Mammary microvascular endothelial cell (primary cell): Measurements from ENCODE around the gene STATH. TPM values are rescaled to one million over a fixed set of nuclear protein-coding genes. Genes with fewer than 3 reads are reported as not detected.

Experiments
- total RNA-seq: library from RNA; depleted of rRNA; stranded (reverse); fragments of >200 nt; gene quantifications from 2 replicates; pipeline ENCODE4 v1.2.3, GENCODE V29; 2015

Gene STATH
- total RNA-seq, result not detected in 2 replicates

GRCh38 chr4:69995526-69996016, at the start of gene STATH:
Gene STATH, plus strand, starts transcription at chr4:69995966. Its CDS starts 2,472 bp downstream, at chr4:69998438.

GRCh38 chr4:69965628-69966027, 30.1 kb upstream of the STATH start, which contains the start of gene CSN2:
Gene CSN2, minus strand, starts transcription at chr4:69965728. Its CDS starts 4,733 bp downstream, at chr4:69960995.

DNA sequence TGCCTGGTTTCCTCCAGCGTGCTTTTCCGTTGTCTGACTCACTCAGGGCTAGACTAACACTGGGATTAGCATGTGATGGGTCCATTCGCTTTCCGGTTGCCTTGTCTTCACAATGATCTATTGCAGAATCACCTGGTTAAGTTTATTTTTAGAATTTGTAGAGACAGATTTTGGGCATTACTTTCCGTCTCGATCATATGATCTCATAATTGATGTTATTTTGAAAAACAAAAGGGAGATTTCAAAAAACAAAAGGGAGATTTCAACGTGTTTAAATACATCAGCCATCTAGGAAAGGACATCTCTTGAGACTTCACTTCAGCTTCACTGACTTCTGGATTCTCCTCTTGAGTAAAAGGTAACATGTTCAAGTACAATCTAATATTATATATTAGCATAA, 32.4 kb downstream of the STATH start, which contains the start of gene HTN3:
HTN3 (plus strand) TSS at position 301 of the 400 bp plus-strand sequence. CDS start 2,282 bp downstream, outside the sequence.

DNA sequence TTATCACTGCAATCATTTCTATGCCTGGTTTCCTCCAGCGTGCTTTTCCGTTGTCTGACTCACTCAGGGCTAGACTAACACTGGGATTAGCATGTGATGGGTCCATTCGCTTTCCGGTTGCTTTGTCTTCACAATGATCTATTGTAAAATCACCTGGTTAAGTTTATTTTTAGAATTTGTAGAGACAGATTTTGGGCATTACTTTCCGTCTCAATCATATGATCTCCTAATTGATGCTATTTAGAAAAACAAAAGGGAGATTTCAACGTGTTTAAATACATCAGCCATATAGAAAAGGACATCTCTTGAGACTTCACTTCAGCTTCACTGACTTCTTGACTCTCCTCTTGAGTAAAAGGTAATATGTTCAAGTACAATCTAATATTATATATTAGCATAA, 54.4 kb downstream of the STATH start, which contains the start of gene HTN1:
HTN1 (plus strand) TSS at position 301 of the 400 bp plus-strand sequence. CDS start 2,639 bp downstream, outside the sequence.

Other genes starting within 250 kb of the STATH start
- 3.7 and 4.6 TPM in 2 replicates for gene SULT1B1, start 235.3 kb upstream of the STATH start, total RNA-seq
- gene SULT1E1, start 135.8 kb upstream of the STATH start, total RNA-seq, result 0.34 TPM in 1 of 2 replicates, not detected in the other
- not detected in 2 replicates for gene CSN1S1, start 64.9 kb upstream of the STATH start, total RNA-seq
- gene CSN2, start 30.2 kb upstream of the STATH start, total RNA-seq, result not detected in 2 replicates
- gene HTN3, start 32.5 kb downstream of the STATH start, total RNA-seq, result not detected in 2 replicates
- 1.1 and 6.1 TPM in 2 replicates for gene HTN1, start 54.5 kb downstream of the STATH start, total RNA-seq
- not detected in 2 replicates for gene PRR27, start 158.3 kb downstream of the STATH start, total RNA-seq
- gene ODAM, start 199.8 kb downstream of the STATH start, total RNA-seq, result not detected in 2 replicates
- not detected in 2 replicates for gene FDCSP, start 230.2 kb downstream of the STATH start, total RNA-seq
- gene CSN3, start 246.6 kb downstream of the STATH start, total RNA-seq, result not detected in 2 replicates